Measurements from ENCODE around the gene LYSMD4.

Gene LYSMD4

DNA sequence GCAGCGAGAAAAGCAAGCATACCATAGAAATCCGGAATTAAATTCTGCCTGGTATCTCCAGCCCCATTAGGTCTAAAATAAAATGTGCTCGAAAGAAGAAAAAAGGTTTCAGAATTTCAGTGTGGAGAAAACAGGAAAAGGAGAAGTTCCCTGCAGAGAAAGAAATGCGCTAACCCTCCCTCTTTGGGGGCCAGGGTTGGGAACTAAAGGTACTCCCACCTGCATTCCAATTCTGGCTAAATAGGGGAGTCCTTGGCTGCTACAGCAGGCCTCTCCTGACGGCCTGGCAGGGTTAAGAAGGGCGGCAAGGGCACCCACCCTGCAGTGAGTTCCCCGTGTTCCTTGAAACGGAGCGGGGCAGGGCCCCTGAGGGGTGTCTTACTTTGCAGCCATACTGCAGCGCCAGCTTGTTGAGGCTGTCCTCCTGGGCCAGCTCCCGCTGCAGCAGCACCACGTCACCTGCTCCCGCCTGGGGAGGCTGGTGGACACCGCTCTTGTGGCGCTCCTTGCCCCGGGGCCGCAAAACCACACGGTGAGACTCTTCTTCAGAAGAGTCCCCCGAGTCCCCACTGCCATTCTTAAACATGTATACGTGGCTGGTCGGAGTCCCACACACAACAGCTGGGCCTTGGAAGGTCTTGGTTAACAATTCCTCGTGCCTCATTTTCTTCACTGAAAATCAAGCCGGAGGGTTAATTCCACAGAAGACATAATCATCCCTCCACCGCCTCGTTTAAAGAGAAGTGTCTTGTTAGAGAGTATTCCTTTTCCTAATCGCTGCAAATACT is 1.7 kb downstream of the LYSMD4 start:
- no peak for DNase-seq (ENCODE audit: low read depth)

DNA sequence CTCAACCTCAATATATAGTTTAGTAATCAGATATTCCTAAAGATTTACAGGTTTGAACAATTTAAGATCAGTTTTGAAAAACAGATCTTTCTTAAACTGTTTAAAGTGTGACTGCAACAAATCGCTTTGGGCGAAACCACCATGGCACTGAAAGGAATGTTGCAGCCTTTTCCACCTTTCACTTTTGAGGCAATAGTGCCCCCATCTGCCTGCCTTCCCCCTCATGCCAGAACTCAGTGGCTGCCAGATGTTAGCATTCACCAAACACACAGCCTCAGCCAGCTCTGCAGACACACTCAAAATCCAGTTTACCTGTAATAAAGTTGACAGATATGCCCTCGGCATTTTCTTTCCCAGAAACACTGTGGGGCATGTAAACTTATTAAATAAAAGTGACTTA is 3.3 kb downstream of the LYSMD4 start:
- DNase-seq (ENCODE audit: low read depth), result no peak

DNA sequence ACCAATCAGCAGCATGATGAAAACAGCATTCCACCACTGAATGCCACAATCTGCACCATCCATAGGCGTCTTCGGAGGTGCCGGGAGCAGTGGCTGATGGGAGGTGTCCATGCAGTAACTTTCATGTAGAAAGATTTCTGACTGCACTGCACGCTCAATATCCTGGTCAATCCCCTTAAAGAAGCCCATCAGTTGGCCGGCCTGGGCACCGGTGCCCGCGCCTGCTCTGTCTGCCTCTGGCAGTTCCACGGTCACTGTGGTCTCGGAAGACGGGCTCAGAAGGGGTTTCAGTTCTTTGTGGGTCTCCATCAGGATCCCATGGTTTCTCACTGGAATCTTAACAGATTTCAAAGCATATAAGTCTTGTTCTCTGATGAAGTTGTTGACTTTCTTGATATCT is 3.9 kb downstream of the LYSMD4 start:
- DNase-seq (ENCODE audit: low read depth), result no peak

GRCh38 chr15:99728916-99729315 is 4.3 kb downstream of the LYSMD4 start:
- DNase-seq (ENCODE audit: low read depth), result no peak

GRCh38 chr15:99727733-99728132 is 5.5 kb downstream of the LYSMD4 start:
- DNase-seq (ENCODE audit: low read depth), result no peak

- no peak for DNase-seq (ENCODE audit: low read depth)
Measured at GRCh38 chr15:99727330-99727729, 5.9 kb downstream of the LYSMD4 start.

DNA sequence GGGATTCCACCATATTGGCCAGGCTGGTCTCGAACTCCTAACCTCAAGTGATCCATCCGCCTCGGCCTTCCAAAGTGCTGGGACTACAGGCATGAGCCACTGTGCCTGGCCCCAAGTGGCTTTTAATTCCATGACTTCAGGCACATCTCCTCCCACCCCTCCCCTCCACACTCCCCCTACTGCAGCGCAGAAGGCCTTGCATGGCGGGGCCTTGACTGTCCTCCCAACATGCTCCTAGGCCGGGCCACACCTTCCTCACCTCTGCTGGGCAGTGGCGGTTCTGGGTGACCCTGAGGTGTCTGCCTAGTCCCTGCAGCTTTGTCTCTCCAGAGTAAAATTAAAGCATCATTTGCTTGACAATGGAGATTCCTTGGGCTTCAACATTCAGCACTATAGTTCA is 6.9 kb downstream of the LYSMD4 start:
- DNase-seq (ENCODE audit: low read depth), result no peak

DNA sequence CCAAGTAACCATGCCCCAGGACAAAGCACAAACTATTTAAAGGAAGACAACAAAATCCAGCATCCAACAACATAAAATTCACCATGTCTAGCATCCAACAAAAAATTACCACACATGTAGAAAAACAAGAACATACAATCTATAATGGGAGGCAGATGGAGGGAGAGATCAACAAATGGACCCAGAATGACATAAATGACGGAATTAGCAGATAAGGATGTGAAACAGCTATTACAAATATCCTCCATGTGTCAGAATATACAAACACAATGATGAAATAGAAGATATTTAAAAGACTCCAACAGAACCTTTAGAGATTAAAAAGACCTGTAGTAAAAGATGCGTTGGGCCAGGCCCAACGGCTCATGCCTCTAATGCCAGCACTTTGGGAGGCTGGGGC is 10.8 kb downstream of the LYSMD4 start:
- no peak for DNase-seq (ENCODE audit: low read depth)

- no peak for DNase-seq (ENCODE audit: low read depth)
Measured at GRCh38 chr15:99721896-99722295, 11.3 kb downstream of the LYSMD4 start.

DNA sequence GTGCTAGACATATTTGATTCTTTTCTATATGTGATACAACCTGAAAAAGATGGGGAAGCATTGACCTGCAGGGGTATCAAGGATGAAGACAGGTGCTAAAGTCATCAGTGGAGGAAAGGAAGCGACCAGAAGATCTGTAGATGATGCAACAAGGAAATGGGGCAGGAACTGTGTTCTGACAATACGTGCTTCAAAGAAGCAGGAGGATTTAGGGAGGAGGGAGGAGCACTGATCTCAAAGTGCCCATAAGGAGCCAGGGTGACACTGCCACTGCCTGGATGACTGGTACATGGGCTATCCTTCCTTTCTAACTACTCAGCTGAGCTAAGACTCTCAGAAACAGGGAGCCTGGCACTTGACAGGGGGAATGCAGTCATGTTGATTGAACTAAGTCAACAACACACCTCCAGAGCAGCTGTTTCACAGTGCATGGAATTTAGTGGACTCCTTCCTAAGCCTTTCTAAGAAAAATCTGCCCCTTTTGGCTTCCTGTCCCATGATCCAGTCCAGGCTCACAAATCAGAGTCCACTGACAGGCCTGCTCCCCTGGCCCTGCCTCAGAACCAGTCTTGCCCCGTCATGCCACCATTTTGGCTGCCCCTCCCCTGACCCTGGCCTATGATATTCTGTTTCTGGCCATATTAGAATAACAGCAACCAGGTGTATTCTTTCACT is 12.0 kb downstream of the LYSMD4 start:
- DNase-seq (ENCODE audit: low read depth), result no peak

GRCh38 chr15:99720533-99720932 is 12.7 kb downstream of the LYSMD4 start:
- DNase-seq (ENCODE audit: low read depth), result no peak

DNA sequence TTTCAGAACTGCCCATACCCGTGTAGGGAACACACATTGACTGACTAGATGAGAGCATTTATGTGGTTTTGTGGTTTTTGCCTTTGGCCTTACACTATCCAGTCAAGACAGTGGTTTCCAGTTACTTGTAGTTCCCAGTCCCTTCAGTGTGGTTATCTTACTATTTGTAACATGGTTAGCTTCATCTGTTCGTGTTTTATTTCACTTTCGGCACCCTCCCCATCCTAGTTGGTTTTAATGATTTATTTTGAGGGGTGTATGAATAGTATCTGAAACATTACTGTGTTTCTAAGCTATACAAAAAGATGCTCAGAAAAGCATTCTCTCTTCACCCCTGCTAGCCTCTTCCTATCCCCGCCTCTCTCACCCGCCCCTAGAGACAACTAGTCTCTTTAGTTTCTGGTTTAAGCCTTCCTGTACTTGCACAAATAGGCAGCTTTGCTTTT is 14.1 kb downstream of the LYSMD4 start:
- DNase-seq (ENCODE audit: low read depth), result no peak

DNA sequence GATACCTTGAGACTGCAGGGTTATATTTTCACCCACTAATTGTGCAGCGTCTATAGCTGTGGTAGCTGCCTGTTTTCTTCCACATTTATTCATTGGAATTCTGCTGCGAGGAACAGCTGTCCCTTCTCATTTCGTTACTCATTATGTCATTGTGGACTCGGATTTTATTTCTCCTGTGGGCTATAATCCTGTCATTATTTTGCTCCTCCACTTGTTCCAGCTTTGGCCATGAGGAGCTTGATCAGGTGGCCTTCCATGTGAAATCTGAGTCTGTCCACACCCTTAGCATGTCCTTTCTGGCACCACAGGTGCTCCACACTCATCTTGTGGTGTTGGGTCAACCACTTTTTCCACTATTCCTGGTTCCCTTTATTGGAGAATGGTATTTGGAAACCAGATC is 14.8 kb downstream of the LYSMD4 start:
- DNase-seq (ENCODE audit: low read depth), result no peak

GRCh38 chr15:99717161-99718009 is 15.9 kb downstream of the LYSMD4 start:
- no peak for DNase-seq (ENCODE audit: low read depth)

DNA sequence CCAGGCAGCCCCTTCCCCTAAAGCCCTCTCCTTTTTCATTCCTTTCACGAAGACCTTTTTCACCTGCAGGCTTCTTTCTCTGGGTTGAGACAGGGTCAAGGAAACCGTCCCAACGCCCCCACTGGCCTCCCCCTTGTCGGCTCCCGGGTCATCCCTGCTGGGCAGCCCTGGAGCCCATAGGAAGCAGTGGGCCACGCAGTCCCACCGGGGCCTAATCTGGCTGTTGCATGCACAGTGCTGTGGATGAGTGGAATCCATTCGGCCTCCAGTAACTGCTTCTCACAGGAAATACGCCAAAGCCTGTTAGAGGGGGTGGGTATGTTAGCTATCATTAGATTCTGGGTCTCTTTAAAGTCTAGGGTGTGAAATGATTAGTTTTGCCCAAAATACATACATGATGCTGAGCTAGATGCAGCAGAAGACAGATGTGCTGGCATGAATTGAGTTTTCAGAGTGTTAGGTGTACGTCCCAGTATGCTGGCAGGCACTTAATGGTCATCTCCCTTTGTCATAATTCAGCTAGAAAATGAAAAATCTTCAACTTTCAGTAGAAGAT is 16.6 kb downstream of the LYSMD4 start:
- no peak for DNase-seq (ENCODE audit: low read depth)

GRCh38 chr15:99712415-99712814 is 20.8 kb downstream of the LYSMD4 start:
- DNase-seq (ENCODE audit: low read depth), result no peak

DNA sequence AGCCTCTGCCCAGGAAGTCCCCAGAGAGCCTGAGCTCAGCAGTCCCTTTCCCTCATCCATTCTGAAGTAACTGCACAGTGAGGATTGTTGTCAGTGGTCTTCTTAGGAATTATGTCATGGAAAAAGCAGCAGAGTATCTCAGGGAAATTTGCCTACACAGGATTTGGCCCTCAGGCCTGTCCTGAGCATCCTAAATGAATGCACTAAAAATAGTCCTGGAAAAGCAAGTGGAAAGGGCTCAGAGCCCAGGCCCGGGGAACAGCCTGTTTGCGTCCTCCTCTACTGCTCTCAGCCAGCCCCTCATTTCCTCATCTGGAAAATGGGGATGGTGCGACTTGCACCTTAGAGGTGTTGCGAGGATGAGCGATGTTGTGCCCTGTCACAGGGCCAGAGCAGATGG is 21.6 kb downstream of the LYSMD4 start:
- DNase-seq (ENCODE audit: low read depth), result no peak

DNA sequence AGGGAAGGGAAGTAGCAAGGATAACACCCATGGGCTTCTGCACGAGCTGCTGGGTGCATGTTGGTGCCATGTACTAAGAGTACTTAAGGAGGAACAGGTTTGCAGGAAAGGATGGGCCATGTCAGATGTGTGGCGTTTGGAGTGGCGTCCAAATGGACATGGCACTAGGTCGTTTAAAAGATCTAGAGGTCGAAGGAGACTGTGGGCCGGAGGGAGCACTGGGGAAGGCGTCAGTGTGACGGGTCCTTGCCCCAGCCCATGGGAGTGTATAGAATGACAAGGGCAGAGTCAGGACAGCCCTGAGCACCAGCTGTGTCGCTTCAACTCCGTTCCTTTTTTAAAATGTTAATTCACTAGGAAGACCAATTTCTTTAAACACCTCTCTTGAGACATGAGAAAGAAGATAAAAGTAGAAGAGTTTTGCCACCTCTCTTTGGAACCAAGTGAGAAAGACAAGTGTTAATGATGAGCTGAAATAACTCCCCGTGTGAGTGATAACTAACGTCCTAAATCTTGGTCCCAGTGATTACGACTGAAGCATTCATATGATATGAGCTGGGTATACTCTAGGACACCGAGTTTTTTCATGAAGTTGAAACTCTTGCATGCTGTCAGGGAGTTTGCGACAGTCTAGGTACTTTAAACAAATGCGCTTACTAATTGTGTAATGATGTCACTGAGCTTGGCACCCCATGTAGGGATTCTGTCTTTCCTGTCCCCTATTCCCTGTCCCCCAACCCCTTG is 23.8 kb downstream of the LYSMD4 start:
- DNase-seq (ENCODE audit: low read depth), result no peak

GRCh38 chr15:99708563-99708962 is 24.7 kb downstream of the LYSMD4 start:
- DNase-seq (ENCODE audit: low read depth), result no peak

DNA sequence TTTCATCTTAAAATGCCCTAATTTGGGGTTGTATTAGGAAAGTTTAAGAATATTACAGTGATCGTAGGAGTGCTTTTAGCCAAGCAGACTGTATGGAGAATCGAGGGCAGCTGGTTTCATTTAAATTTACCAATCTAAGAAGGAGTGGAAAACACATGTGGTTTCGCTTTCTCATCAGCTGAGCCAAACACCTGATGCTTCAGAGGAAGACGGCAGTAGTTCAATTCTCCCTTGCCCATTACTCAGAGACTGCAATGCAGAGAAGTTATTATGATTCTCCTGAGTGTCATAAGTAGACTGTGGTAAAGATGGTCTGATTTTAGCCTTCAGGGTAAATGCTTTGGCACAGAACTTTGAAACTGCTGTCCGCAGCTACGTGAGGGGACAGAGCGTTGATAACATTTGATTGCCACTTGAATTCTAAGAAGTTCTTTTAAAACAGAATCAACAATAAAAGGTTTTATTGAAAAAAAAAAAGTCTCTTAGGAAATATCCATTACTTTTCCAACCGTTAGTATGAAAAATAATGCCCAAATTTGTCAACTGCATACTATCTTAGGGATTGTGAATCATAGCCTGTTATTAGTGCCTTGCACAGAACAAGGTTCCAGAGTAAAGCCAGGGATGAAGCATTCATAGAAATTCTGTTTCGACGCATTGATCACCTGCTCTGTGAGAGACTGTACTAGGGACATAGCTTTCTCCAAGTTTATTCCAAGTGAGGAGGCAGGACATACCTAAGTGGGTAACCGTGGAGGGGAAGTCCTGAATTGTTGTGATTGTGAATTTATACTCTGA is 25.6 kb downstream of the LYSMD4 start:
- no peak for DNase-seq (ENCODE audit: low read depth)
